Caco-2 (cell line): ENCODE measurements around the gene DOK1. TPM values are rescaled to one million over a fixed set of nuclear protein-coding genes. Genes with fewer than 3 reads are reported as not detected.

ENCODE experiments used
- BruUV-seq: library from RNA; stranded (reverse); fragments of 400-500 nt; replicated peaks from 2 replicates; lab custom pipeline; 2021; lab: Mats Ljungman, UMichigan
- CTCF ChIA-PET: fragments of 300-600 bp; sonication (Branson Sonifier 250); formaldehyde crosslinking; loops from one replicate; lab custom pipeline; 2022; ENCODE audit warnings: antibody characterized with exemption; lab: Charles Lee
- POLR2A ChIA-PET: fragments of 300-600 bp; sonication (Branson Sonifier 250); formaldehyde crosslinking; loops from one replicate; lab custom pipeline; 2022; ENCODE audit warnings: antibody characterized with exemption; lab: Charles Lee
- DNase-seq, 2 experiments: peaks; one replicate each; pipeline versions ENCODE4 v3.0.0 to v3.0.0-alpha.2; 2020 to 2022
- H3K27me3 ChIP-seq: replicated peaks from 2 replicates; pipeline ENCODE4 v1.6.0; 2011; ENCODE audit warnings: low read length; ENCODE audit not compliant: control insufficient read depth, insufficient read depth
- H3K36me3 ChIP-seq: 2 replicates; pipeline ENCODE4 v1.5.1; 2011; ENCODE audit warnings: low read length; ENCODE audit not compliant: control insufficient read depth, insufficient read depth
- H3K4me1 ChIP-seq: fragments of 250-450 bp; sonication (Bioruptor Pico); 2 replicates; pipeline ENCODE4 v1.5.1; 2020; ENCODE audit warnings: mild to moderate bottlenecking
- H3K4me3 ChIP-seq: 2 replicates; pipeline ENCODE4 v1.5.1; 2011; ENCODE audit warnings: low read depth, mild to moderate bottlenecking, control low read depth, low read length
- H3K9me3 ChIP-seq: fragments of 250-450 bp; sonication (Bioruptor Pico); 2 replicates; pipeline ENCODE4 v1.5.1; 2020; ENCODE audit warnings: mild to moderate bottlenecking, moderate library complexity
- H3K27ac Mint-ChIP-seq: one replicate; pipeline ENCODE4 v1.8.0; 2022; ENCODE audit warnings: mixed read lengths; ENCODE audit not compliant: unreplicated experiment
- H3K27me3 Mint-ChIP-seq: one replicate; pipeline ENCODE4 v1.8.0; 2022; ENCODE audit warnings: mixed read lengths; ENCODE audit not compliant: insufficient read depth, unreplicated experiment
- H3K36me3 Mint-ChIP-seq: one replicate; pipeline ENCODE4 v1.8.0; 2022; ENCODE audit warnings: mild to moderate bottlenecking, mixed read lengths; ENCODE audit not compliant: insufficient read depth, unreplicated experiment
- H3K4me1 Mint-ChIP-seq: one replicate; pipeline ENCODE4 v1.8.0; 2022; ENCODE audit warnings: low read depth, mixed read lengths; ENCODE audit not compliant: unreplicated experiment
- H3K4me3 Mint-ChIP-seq: one replicate; pipeline ENCODE4 v1.8.0; 2022; ENCODE audit warnings: mild to moderate bottlenecking, moderate library complexity, mixed read lengths; ENCODE audit not compliant: unreplicated experiment
- H3K9me3 Mint-ChIP-seq: one replicate; pipeline ENCODE4 v1.8.0; 2022; ENCODE audit warnings: mixed read lengths; ENCODE audit not compliant: unreplicated experiment
- CTCF ChIP-seq, 2 experiments: fragments of 200-600 bp in 1 of 2; IDR thresholded peaks; 1 replicate in 1 of 2; 2 replicates in 1 of 2; pipeline versions ENCODE4 v1.5.1 to v1.8.0; 2011 to 2022; ENCODE audit warnings: antibody characterized with exemption in 1 of 2, control low read depth in 1 of 2, inconsistent platforms in 1 of 2, low read depth in 1 of 2, low read length in 1 of 2, mild to moderate bottlenecking in 1 of 2, moderate library complexity in 1 of 2; ENCODE audit not compliant: insufficient read depth in 1 of 2, severe bottlenecking in 1 of 2, unreplicated experiment in 1 of 2
- intact Hi-C: fragments of 100-400 bp; cut with micrococcal nuclease; formaldehyde crosslinking; loops from one replicate; pipeline ENCODE4 v1.10.0; 2022; ENCODE audit not compliant: unreplicated experiment
- total RNA-seq: library from RNA; stranded (reverse); gene quantifications from 2 replicates; pipeline ENCODE4 v1.2.3, GENCODE V29; 2022

Gene DOK1
- total RNA-seq, 1 experiment from 2014 or later, result 5.1 TPM

DNA sequence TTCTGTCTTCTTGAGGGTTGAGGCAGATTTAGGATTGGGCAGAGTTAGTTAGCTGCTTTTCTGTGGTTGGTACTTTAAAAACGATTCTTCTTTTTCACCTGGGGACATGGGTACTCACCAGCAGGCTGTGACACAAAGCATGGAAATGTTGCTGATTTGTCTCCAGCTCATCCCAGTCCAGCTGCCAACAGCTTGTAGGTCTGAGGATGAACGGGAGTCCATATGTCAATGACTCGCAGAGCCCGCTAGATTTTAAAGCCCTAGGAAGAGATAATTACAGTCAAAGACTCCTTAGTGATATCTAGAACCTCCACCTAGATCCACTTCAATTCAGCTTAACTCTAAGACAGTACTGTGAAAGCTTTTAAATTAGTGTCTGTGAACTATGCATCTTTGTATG is 20.8 kb downstream of the DOK1 start:
- Mint-ChIP-seq H3K4me1 (no peaks in the 10 kb centered on the region), H3K27ac (no peak overlapping the region), H3K36me3 (no peaks in the 10 kb centered on the region), H3K27me3 (peaks cover 2% of the 10 kb centered on the region), H3K4me3 (no peak overlapping the region), H3K9me3 (no peaks in the 10 kb centered on the region)
- CTCF ChIA-PET, result interaction anchor here (1.2 kb wide), 1 partner anchor 36 kb away, joined by 3 read pairs; no protein-coding TSS in a partner anchor
- no peak for TF ChIP-seq CTCF (IDR thresholded peaks at IDR 0.05; ENCODE audit: insufficient read depth in 1 of 2, low read depth in 1 of 2, low read length in 1 of 2, severe bottlenecking in 1 of 2, unreplicated experiment in 1 of 2)
- no peak overlapping the region for H3K4me3 ChIP-seq
- H3K27me3 ChIP-seq, result no peaks in the 10 kb centered on the region
- no peaks in the 10 kb centered on the region for H3K4me1 ChIP-seq
- no TSS peak for BruUV-seq
- intact Hi-C loops, result no loop called here
- POLR2A ChIA-PET, result no interaction called here
- H3K9me3 ChIP-seq, result no peaks in the 10 kb centered on the region
- no peak for DNase-seq
- no peaks in the 10 kb centered on the region for H3K36me3 ChIP-seq

GRCh38 chr2:74576211-74576862 is 21.8 kb downstream of the DOK1 start:
- Mint-ChIP-seq H3K36me3 (no peaks in the 10 kb centered on the region), H3K9me3 (no peaks in the 10 kb centered on the region), H3K27me3 (peaks cover 2% of the 10 kb centered on the region), H3K4me1 (no peaks in the 10 kb centered on the region), H3K27ac (no peak overlapping the region), H3K4me3 (no peak overlapping the region)
- intact Hi-C loops, result no loop called here
- CTCF ChIA-PET, result no interaction called here
- Histone ChIP-seq H3K4me1 (no peaks in the 10 kb centered on the region), H3K36me3 (no peaks in the 10 kb centered on the region), H3K9me3 (no peaks in the 10 kb centered on the region), H3K4me3 (no peak overlapping the region), H3K27me3 (no peaks in the 10 kb centered on the region)
- POLR2A ChIA-PET, result no interaction called here
- BruUV-seq, result no TSS peak
- DNase-seq, result no peak
- TF ChIP-seq CTCF (IDR thresholded peaks at IDR 0.05; ENCODE audit: insufficient read depth in 1 of 2, low read depth in 1 of 2, low read length in 1 of 2, severe bottlenecking in 1 of 2, unreplicated experiment in 1 of 2), result no peak

DNA sequence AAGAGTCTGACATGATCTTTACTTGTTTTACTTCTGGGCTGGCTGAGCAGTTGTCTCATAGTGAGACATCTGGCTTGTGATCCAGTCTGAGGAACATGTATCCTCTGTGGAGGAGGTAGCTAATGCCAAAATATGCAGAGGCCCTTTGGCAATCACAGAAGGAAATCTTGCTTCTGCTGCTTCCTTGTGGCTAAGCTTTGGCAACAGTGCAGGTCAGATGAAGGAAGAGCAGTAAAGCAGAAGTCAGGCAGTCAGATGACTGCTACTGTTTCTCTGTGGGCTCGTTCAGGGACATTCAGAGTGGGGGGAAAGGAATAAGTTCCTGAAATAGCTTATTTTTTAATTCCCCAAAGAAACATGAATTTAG is 22.3 kb downstream of the DOK1 start:
- Mint-ChIP-seq H3K27ac (no peak overlapping the region), H3K36me3 (no peaks in the 10 kb centered on the region), H3K4me1 (no peaks in the 10 kb centered on the region), H3K9me3 (no peaks in the 10 kb centered on the region), H3K27me3 (peaks cover 2% of the 10 kb centered on the region), H3K4me3 (no peak overlapping the region)
- no peaks in the 10 kb centered on the region for H3K9me3 ChIP-seq
- H3K4me1 ChIP-seq, result no peaks in the 10 kb centered on the region
- no peak overlapping the region for H3K4me3 ChIP-seq
- TF ChIP-seq CTCF (IDR thresholded peaks at IDR 0.05; ENCODE audit: insufficient read depth in 1 of 2, low read depth in 1 of 2, low read length in 1 of 2, severe bottlenecking in 1 of 2, unreplicated experiment in 1 of 2), result no peak
- no peaks in the 10 kb centered on the region for H3K27me3 ChIP-seq
- CTCF ChIA-PET, result no interaction called here
- H3K36me3 ChIP-seq, result no peaks in the 10 kb centered on the region
- no TSS peak for BruUV-seq
- no peak for DNase-seq
- intact Hi-C loops, result no loop called here
- POLR2A ChIA-PET, result no interaction called here
